Measurements from ENCODE around the gene LRRC23. TPM values are rescaled to one million over a fixed set of nuclear protein-coding genes. Genes with fewer than 3 reads are reported as not detected.
A peak's percentile ranks its signal among the peaks of the same experiment; 100 is the strongest.

The LRRC23 gene
- total RNA-seq, 1 experiment from 2014 or later = 5.1 TPM

DNA sequence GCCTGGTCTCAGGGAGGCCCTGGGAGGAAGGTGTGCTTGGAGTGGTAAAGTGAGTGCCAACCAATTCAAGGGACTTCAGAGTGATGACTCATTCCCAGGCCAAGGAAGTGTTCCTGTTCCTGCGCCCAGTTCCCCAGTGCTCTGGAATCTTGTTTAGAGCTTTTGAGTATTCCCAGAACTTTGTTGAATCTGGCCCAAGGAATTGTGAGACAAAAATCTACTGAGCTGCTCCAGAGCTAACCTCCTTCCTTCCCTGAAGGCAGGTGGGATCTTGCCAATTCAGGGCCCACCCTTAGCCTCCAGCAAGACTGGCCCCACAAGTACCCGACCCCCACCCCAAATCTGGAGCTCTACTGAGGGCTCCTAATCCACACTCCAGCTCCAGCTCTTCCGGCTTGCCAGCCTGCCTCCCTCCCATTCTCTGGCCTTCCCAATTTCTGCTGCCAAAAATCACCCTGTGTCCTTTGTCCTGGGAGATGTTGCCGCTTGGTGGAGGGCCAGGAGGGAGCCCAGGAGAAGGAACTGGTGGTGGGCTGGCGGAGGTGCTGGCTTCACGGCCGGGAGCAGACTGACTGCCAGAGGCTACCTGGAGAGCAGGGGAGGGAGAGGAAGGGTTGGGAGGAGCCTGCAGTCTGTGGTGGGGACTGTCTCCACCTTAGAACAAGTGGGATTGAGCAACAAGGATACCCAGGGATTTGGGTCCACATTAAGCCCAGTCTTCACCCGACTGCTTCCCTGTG is 21.1 kb downstream of the LRRC23 start:
- H3K79me2 ChIP-seq (ENCODE audit: low read length) = peaks cover 37% of the 10 kb centered on the region
- TSS peak; percentile 19 for BruUV-seq (replicated peaks)
- no peaks in the 10 kb centered on the region for H3K9me3 ChIP-seq (ENCODE audit: low read length)
- DNase-seq (peak; percentile 81), ATAC-seq (peak; percentile 76)
- intact Hi-C loops (cut with micrococcal nuclease) = loop anchor here (5.0 kb wide), 1 partner anchor 58 kb away; the partner anchor contains the start of gene TPI1
- H2AFZ ChIP-seq (ENCODE audit: low read length) = peak overlapping the region; percentile 28; the same call in 1 of the 2 replicates
- H3K4me1 ChIP-seq (ENCODE audit: insufficient read depth, low read length) = peaks cover 43% of the 10 kb centered on the region
- no peak for TF ChIP-seq EZH2phosphoT487 (IDR thresholded peaks at IDR 0.05; ENCODE audit: borderline replicate concordance, low read length)
- H3K4me3 ChIP-seq (ENCODE audit: low read length) = peak overlapping the region; percentile 57
- peak overlapping the region; percentile 10 for H3K9ac ChIP-seq (ENCODE audit: low read length)
- H3K36me3 ChIP-seq (ENCODE audit: low read depth, low read length) = no peaks in the 10 kb centered on the region
- H4K20me1 ChIP-seq (ENCODE audit: low read length) = no peaks in the 10 kb centered on the region; the same call in 1 of the 2 replicates
- H3F3A ChIP-seq (ENCODE audit: low read length, unreplicated experiment) = no peaks in the 10 kb centered on the region
- peak overlapping the region; percentile 72 for H3K27ac ChIP-seq (ENCODE audit: low read length)
- ChIA-PET POLR2A (ENCODE audit: unreplicated experiment) (interaction anchor here (0.5 to 1.2 kb wide), 5 partner anchors 12 to 56 kb away, joined by 3 to 18 read pairs (median 3); partner anchors contain the start of genes C12orf57 and RNU7-1), CTCF (interaction anchor here (0.5 to 1.7 kb wide), 5 partner anchors 12 to 158 kb away, joined by 3 to 9 read pairs (median 4); no protein-coding TSS in a partner anchor)
- peak overlapping the region; percentile 72 for H3K4me2 ChIP-seq (ENCODE audit: low read length)
- no peaks in the 10 kb centered on the region for H3K9me2 ChIP-seq (replicated peaks; ENCODE audit: low read length)
- no peaks in the 10 kb centered on the region for H3K27me3 ChIP-seq (ENCODE audit: low read length)

DNA sequence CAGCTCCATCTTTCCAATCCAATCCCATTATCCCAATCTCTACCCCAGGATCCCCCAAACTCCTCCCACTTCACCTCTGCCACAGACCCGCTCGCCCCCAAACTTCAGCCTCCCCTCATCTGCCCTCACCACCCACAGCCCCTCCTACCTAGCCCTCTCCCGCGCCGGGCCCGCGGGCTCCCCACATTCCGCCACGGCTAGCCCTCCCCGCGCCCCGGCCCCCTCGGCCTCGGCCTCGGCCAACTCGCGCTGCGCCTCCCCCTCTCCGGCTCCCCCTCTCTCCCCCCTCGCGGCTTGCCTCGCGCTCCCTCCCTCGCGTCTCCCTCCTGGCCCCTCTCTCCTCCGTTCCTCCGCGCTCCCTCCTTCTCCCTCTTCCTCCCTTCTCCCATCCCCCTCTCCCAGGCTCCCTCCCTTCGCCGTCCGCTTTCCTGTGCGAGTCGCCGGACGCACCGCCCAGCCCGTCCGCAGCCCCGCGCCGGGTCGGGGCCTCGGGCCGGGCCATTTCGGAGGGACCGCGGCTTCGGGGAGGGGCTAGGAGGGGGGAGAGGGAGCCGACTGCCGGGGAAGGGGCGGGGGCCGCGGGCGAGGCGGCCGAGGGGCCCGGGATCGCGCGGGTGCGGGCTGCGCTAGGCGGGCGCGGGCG is 22.9 kb downstream of the LRRC23 start, which contains the start of gene ATN1:
ATN1 (plus strand) TSS at position 581 of the 643 bp plus-strand sequence. CDS start 6,043 bp downstream, outside the sequence.
- ATAC-seq = peak; percentile 26
- no TSS peak for BruUV-seq (replicated peaks)
- Histone ChIP-seq H3K9me2 (replicated peaks; ENCODE audit: low read length) (no peaks in the 10 kb centered on the region), H2AFZ (ENCODE audit: low read length) (peak within 1 kb of the TSS; percentile 92), H4K20me1 (ENCODE audit: low read length) (no peaks in the 10 kb centered on the region; the same call in 1 of the 2 replicates), H3K79me2 (ENCODE audit: low read length) (peaks cover 50% of the 10 kb centered on the region), H3K9ac (ENCODE audit: low read length) (peak within 1 kb of the TSS; percentile 84), H3K4me3 (ENCODE audit: low read length) (peak within 1 kb of the TSS; percentile 93), H3K27me3 (ENCODE audit: low read length) (no peaks in the 10 kb centered on the region), H3F3A (ENCODE audit: low read length, unreplicated experiment) (no peaks in the 10 kb centered on the region), H3K4me2 (ENCODE audit: low read length) (peak within 1 kb of the TSS; percentile 95), H3K4me1 (ENCODE audit: insufficient read depth, low read length) (peaks cover 43% of the 10 kb centered on the region), H3K36me3 (ENCODE audit: low read depth, low read length) (no peaks in the 10 kb centered on the region), H3K9me3 (ENCODE audit: low read length) (no peaks in the 10 kb centered on the region), H3K27ac (ENCODE audit: low read length) (no peak within 1 kb of the TSS)
- ChIA-PET CTCF (interaction anchor here (0.7 kb wide), 1 partner anchor 37 kb away, joined by 4 read pairs; no protein-coding TSS in a partner anchor), POLR2A (ENCODE audit: unreplicated experiment) (no interaction called here)
- TF ChIP-seq EZH2phosphoT487 (IDR thresholded peaks at IDR 0.05; ENCODE audit: borderline replicate concordance, low read length) (no peak), EZH2 (IDR thresholded peaks at IDR 0.05; ENCODE audit: low read length, unreplicated experiment) (no peak)
- TF ChIP-seq, protein P1, sequence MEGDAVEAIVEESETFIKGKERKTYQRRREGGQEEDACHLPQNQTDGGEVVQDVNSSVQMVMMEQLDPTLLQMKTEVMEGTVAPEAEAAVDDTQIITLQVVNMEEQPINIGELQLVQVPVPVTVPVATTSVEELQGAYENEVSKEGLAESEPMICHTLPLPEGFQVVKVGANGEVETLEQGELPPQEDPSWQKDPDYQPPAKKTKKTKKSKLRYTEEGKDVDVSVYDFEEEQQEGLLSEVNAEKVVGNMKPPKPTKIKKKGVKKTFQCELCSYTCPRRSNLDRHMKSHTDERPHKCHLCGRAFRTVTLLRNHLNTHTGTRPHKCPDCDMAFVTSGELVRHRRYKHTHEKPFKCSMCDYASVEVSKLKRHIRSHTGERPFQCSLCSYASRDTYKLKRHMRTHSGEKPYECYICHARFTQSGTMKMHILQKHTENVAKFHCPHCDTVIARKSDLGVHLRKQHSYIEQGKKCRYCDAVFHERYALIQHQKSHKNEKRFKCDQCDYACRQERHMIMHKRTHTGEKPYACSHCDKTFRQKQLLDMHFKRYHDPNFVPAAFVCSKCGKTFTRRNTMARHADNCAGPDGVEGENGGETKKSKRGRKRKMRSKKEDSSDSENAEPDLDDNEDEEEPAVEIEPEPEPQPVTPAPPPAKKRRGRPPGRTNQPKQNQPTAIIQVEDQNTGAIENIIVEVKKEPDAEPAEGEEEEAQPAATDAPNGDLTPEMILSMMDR (conservative IDR thresholded peaks at IDR 0.05; ENCODE audit: low read depth, low read length) = no peak
- intact Hi-C loops (cut with micrococcal nuclease) = loop anchor here (5.0 kb wide), 1 partner anchor 60 kb away; the partner anchor contains the start of gene TPI1
- DNase-seq = peak; percentile 53

DNA sequence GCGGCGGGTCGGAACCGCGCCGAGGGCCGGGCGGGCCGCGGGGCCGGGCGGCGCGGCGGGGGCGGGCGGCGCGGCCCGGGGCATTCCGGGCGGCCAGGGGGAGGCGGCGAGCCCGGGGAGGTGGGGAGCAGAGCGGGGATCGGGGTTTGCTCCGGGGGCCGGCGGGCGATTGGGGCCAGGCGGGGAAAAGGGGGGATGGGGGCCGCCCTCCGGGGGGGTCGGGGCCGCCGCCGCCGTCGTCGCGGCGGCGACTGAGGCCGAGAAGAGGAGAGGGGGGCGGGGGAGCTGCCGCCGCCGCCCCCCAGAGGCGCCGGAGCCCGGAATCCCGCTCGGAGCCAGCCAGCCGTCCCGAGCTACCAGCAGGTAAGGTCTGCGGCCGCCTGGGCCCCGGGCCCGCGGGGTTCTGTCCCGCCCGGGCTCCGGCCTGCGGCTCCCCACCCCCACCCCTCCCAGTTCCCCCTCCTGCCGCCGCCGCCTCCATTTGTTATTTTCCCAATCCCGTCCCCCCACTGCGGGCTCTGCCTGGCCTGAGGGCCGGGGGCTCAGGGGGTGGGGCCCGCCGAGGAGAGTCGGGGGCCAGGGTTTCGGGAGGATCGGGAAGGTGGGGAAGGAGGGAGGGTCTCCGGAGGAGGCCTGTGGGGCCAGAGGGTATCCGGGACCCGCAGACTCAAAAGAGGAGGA is 23.5 kb downstream of the LRRC23 start:
- ATAC-seq = no peak
- CTCF ChIA-PET = interaction anchor here (0.6 kb wide), 1 partner anchor 55 kb away, joined by 6 read pairs; the partner anchor contains the start of gene SPSB2
- POLR2A ChIA-PET (ENCODE audit: unreplicated experiment) = no interaction called here
- H3K4me2 ChIP-seq (ENCODE audit: low read length) = peak overlapping the region; percentile 95
- H3K9ac ChIP-seq (ENCODE audit: low read length) = peak overlapping the region; percentile 84
- no peak for DNase-seq
- BruUV-seq (replicated peaks) = no TSS peak
- H3K27ac ChIP-seq (ENCODE audit: low read length) = no peak overlapping the region
- H3K79me2 ChIP-seq (ENCODE audit: low read length) = peaks cover 55% of the 10 kb centered on the region
- intact Hi-C loops (cut with micrococcal nuclease) = loop anchor here (5.0 kb wide), 1 partner anchor 61 kb away; the partner anchor contains the start of gene TPI1
- H3K27me3 ChIP-seq (ENCODE audit: low read length) = no peaks in the 10 kb centered on the region
- H3F3A ChIP-seq (ENCODE audit: low read length, unreplicated experiment) = no peaks in the 10 kb centered on the region
- no peaks in the 10 kb centered on the region for H3K9me3 ChIP-seq (ENCODE audit: low read length)
- no peaks in the 10 kb centered on the region; the same call in 1 of the 2 replicates for H4K20me1 ChIP-seq (ENCODE audit: low read length)
- peak overlapping the region; percentile 57 for H2AFZ ChIP-seq (ENCODE audit: low read length)
- no peaks in the 10 kb centered on the region for H3K36me3 ChIP-seq (ENCODE audit: low read depth, low read length)
- peak overlapping the region; percentile 93 for H3K4me3 ChIP-seq (ENCODE audit: low read length)
- TF ChIP-seq, protein P1 (conservative IDR thresholded peaks at IDR 0.05; ENCODE audit: low read depth, low read length) = no peak
- no peak for TF ChIP-seq EZH2phosphoT487 (IDR thresholded peaks at IDR 0.05; ENCODE audit: borderline replicate concordance, low read length)
- no peak for TF ChIP-seq EZH2 (IDR thresholded peaks at IDR 0.05; ENCODE audit: low read length, unreplicated experiment)
- H3K9me2 ChIP-seq (replicated peaks; ENCODE audit: low read length) = no peaks in the 10 kb centered on the region
- peaks cover 43% of the 10 kb centered on the region for H3K4me1 ChIP-seq (ENCODE audit: insufficient read depth, low read length)

Data from PC-3 (cell line).